Ishikawa (cell line): ENCODE measurements around the gene COG5.

Experiments
- CEBPB ChIP-seq: IDR thresholded peaks from 2 replicates; pipeline ENCODE4 v1.6.1; 2012
- CREB1 ChIP-seq: IDR thresholded peaks from 2 replicates; pipeline ENCODE4 v1.6.1; 2012; ENCODE audit warnings: low read depth
- EGR1 ChIP-seq: IDR thresholded peaks from 2 replicates; pipeline ENCODE4 v1.6.1; 2012
- EP300 ChIP-seq: IDR thresholded peaks from 2 replicates; pipeline ENCODE4 v1.6.1; 2012; ENCODE audit warnings: borderline replicate concordance
- FOXM1 ChIP-seq: IDR thresholded peaks from 2 replicates; pipeline ENCODE4 v1.6.1; 2012; ENCODE audit warnings: low read depth, borderline replicate concordance
- MAX ChIP-seq: IDR thresholded peaks from 2 replicates; pipeline ENCODE4 v1.6.1; 2012
- NFIC ChIP-seq: IDR thresholded peaks from 2 replicates; pipeline ENCODE4 v1.6.1; 2012
- RAD21 ChIP-seq: IDR thresholded peaks from 2 replicates; pipeline ENCODE4 v1.6.1; 2012; ENCODE audit warnings: low read depth
- TAF1 ChIP-seq: IDR thresholded peaks from 2 replicates; pipeline ENCODE4 v1.6.1; 2012; ENCODE audit warnings: low read depth, mild to moderate bottlenecking
- TCF12 ChIP-seq: IDR thresholded peaks from 2 replicates; pipeline ENCODE4 v1.6.1; 2012; ENCODE audit warnings: low read depth
- TEAD4 ChIP-seq: IDR thresholded peaks from 2 replicates; pipeline ENCODE4 v1.6.1; 2012
- YY1 ChIP-seq: IDR thresholded peaks from 2 replicates; pipeline ENCODE4 v1.6.1; 2012; ENCODE audit warnings: low read depth
- ZBTB7A ChIP-seq: IDR thresholded peaks from 2 replicates; pipeline ENCODE4 v1.6.1; 2012; ENCODE audit warnings: low read depth
- TF ChIP-seq, protein P1 (sequence below): IDR thresholded peaks from 2 replicates; pipeline ENCODE4 v1.6.1; 2012
- TF ChIP-seq, protein P2 (sequence below): IDR thresholded peaks from 2 replicates; pipeline ENCODE4 v1.6.1; 2012; ENCODE audit warnings: low read depth, mild to moderate bottlenecking

COG5 gene

GRCh38 chr7:107170051-107170915 lies 393.4 kb downstream of the COG5 start:
- TF ChIP-seq YY1 (no peak), MAX (no peak; the same call in 1 of the 2 replicates), CREB1 (no peak), TAF1 (no peak), FOXM1 (no peak), TCF12 (no peak), NFIC (no peak)
- TF ChIP-seq, protein P1, sequence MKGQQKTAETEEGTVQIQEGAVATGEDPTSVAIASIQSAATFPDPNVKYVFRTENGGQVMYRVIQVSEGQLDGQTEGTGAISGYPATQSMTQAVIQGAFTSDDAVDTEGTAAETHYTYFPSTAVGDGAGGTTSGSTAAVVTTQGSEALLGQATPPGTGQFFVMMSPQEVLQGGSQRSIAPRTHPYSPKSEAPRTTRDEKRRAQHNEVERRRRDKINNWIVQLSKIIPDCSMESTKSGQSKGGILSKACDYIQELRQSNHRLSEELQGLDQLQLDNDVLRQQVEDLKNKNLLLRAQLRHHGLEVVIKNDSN, result no peak
- TF ChIP-seq, protein P2, sequence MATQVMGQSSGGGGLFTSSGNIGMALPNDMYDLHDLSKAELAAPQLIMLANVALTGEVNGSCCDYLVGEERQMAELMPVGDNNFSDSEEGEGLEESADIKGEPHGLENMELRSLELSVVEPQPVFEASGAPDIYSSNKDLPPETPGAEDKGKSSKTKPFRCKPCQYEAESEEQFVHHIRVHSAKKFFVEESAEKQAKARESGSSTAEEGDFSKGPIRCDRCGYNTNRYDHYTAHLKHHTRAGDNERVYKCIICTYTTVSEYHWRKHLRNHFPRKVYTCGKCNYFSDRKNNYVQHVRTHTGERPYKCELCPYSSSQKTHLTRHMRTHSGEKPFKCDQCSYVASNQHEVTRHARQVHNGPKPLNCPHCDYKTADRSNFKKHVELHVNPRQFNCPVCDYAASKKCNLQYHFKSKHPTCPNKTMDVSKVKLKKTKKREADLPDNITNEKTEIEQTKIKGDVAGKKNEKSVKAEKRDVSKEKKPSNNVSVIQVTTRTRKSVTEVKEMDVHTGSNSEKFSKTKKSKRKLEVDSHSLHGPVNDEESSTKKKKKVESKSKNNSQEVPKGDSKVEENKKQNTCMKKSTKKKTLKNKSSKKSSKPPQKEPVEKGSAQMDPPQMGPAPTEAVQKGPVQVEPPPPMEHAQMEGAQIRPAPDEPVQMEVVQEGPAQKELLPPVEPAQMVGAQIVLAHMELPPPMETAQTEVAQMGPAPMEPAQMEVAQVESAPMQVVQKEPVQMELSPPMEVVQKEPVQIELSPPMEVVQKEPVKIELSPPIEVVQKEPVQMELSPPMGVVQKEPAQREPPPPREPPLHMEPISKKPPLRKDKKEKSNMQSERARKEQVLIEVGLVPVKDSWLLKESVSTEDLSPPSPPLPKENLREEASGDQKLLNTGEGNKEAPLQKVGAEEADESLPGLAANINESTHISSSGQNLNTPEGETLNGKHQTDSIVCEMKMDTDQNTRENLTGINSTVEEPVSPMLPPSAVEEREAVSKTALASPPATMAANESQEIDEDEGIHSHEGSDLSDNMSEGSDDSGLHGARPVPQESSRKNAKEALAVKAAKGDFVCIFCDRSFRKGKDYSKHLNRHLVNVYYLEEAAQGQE, result no peak

DNA sequence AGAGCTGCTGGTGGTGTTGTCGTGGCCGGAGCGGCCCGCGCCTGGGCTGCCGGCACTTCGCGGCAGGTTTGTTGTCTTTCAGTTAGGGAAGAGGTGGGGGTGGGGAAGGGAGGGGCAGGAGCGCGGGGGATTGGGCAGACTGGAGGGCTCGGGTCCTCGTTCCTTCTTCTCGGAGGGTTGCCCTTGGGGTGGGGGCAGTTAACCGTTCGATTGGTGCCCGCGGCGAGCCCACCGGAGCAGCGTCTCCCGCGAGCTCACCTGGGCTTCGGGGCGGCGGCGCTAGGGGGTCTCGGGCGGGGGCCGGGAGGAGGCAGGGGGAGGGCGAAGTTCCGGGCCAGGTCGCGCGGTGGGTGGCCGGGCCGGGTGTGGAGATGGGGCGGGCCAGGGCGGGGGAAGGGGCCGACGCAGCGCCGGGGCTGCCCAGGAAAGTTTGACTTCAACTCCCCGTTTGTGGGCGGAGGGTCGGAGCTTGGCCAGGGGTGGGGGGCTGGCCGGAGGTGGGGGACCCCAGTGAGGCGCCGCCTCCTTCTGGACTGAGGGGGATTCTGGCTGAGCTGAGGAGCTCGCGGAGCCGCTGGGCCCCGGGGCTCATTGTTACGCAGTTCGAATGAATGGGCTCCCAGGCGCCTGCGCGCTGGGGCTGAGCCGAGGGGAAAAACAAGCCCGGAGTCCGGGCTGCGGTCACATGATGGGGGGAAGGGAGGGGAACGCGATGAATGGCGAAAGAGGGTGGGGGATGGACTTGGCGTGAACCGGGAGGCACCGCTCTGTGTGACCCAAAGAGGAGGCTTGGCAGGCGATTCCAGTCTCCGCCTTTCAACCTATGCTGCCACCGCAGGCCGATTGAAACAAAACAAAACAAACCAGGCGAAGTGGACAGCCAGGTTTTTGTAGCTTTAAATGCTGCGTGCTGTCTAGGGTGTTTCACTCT lies 394.3 kb downstream of the COG5 start:
- TF ChIP-seq TCF12, result peak; percentile 85
- TF ChIP-seq, protein P2, result no peak
- no peak for TF ChIP-seq RAD21
- peak; percentile 72 for TF ChIP-seq NFIC
- TF ChIP-seq YY1, result peak; percentile 57; the same call in 1 of the 2 replicates
- TF ChIP-seq, protein P1, result peak; percentile 99
- peak; percentile 30; the same call in 1 of the 2 replicates for TF ChIP-seq FOXM1
- peak; percentile 21; the same call in 1 of the 2 replicates for TF ChIP-seq CREB1
- peak; percentile 90 for TF ChIP-seq CEBPB
- TF ChIP-seq EGR1, result no peak
- peak; percentile 53; the same call in 1 of the 2 replicates for TF ChIP-seq EP300
- TF ChIP-seq MAX, result peak; percentile 74; the same call in 1 of the 2 replicates
- peak; percentile 33; the same call in 1 of the 2 replicates for TF ChIP-seq TAF1
- no peak; the same call in 1 of the 2 replicates for TF ChIP-seq ZBTB7A
- TF ChIP-seq TEAD4, result peak; percentile 46; the same call in 1 of the 2 replicates

DNA sequence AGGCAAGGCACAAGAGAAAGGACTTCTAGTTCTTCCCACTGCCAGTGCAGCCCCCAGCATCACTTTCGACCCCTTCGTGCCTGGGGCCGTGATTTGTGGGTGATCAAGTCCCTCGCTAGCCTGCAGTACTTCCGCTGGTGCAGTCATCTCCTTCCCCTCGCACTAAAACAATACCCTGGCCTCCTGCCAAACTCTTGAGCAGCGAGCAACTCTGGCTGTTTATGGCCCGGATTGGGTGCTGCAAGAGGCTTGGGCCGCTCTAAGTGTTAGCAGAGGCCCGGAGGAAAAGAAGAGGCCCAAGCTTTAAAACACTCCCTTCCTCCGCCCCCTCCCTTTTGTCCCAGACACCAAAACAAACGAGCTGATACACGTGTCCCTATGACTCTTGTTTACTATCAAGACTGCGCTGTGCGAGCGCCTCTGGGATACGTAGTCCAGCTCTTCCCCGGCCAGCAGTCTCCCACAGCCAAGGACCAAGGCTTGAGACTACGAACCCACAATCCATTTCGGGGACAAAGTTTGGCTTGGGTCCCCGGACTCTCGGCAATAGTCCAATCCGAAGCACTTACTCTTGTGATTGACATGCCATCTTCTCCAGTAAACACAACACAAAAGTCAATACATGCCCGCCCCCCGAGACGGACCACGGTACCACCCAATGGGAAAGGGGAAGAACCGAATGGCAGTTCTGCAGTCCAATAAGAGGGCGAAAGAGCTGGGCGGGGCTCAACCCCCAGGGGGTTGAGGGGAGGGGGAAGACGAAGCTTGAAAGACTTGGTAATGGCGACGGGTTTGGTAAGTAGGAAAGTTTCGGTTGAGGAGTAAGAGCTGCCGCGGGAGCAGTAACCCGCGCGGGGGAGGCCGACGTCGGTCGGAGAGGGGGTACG lies 395.2 kb downstream of the COG5 start, which contains the start of gene HBP1:
Gene HBP1, plus strand, starts transcription at position 771 of the 887 bp plus-strand sequence. CDS start 10,891 bp downstream, outside the sequence.
- peak; percentile 61 for TF ChIP-seq TCF12
- TF ChIP-seq TAF1, result no peak
- peak; percentile 91 for TF ChIP-seq NFIC
- TF ChIP-seq ZBTB7A, result no peak
- TF ChIP-seq TEAD4, result no peak
- TF ChIP-seq FOXM1, result peak; percentile 39; the same call in 1 of the 2 replicates
- TF ChIP-seq, protein P1, result peak; percentile 83
- TF ChIP-seq CEBPB, result no peak
- TF ChIP-seq, protein P2, result no peak
- no peak; the same call in 1 of the 2 replicates for TF ChIP-seq RAD21
- TF ChIP-seq CREB1, result peak; percentile 74
- peak; percentile 99 for TF ChIP-seq MAX
- TF ChIP-seq EGR1, result peak; percentile 44; the same call in 1 of the 2 replicates
- TF ChIP-seq YY1, result peak; percentile 83
- no peak; the same call in 1 of the 2 replicates for TF ChIP-seq EP300
